Brain microvascular endothelial cell (primary cell): Measurements from ENCODE around the gene LENEP.

ENCODE experiments used
- DNase-seq: peaks from one replicate; pipeline ENCODE4 v3.0.0-alpha.2; 2020
- H3K27ac ChIP-seq: fragments of 250-450 bp; sonication (Bioruptor Pico); 2 replicates; pipeline ENCODE4 v1.5.1; 2020; ENCODE audit warnings: mild to moderate bottlenecking, moderate library complexity
- H3K27me3 ChIP-seq: fragments of 250-450 bp; sonication (Bioruptor Pico); replicated peaks from 2 replicates; pipeline ENCODE4 v1.5.1; 2020; ENCODE audit warnings: mild to moderate bottlenecking
- H3K36me3 ChIP-seq: fragments of 250-450 bp; sonication (Bioruptor Pico); replicated peaks from 2 replicates; pipeline ENCODE4 v1.5.1; 2020; ENCODE audit warnings: mild to moderate bottlenecking
- H3K4me3 ChIP-seq: 2 replicates; pipeline ENCODE4 v1.5.1; 2011; ENCODE audit warnings: low read depth, mild to moderate bottlenecking, control low read depth, low read length, moderate library complexity
- in situ Hi-C: cut with HindIII; loops from 2 replicates; pipeline ENCODE4 v1.10.0; 2017; ENCODE audit warnings: low sequenced_read_pairs, low pct_ligation_motif_present
- TF ChIP-seq, protein P1 (sequence below): IDR thresholded peaks from 2 replicates; pipeline ENCODE4 v1.5.1; 2011; ENCODE audit warnings: low read depth, mild to moderate bottlenecking, moderate library complexity, low read length, control low read depth, inconsistent platforms; ENCODE audit errors: missing control alignments

Gene LENEP

DNA sequence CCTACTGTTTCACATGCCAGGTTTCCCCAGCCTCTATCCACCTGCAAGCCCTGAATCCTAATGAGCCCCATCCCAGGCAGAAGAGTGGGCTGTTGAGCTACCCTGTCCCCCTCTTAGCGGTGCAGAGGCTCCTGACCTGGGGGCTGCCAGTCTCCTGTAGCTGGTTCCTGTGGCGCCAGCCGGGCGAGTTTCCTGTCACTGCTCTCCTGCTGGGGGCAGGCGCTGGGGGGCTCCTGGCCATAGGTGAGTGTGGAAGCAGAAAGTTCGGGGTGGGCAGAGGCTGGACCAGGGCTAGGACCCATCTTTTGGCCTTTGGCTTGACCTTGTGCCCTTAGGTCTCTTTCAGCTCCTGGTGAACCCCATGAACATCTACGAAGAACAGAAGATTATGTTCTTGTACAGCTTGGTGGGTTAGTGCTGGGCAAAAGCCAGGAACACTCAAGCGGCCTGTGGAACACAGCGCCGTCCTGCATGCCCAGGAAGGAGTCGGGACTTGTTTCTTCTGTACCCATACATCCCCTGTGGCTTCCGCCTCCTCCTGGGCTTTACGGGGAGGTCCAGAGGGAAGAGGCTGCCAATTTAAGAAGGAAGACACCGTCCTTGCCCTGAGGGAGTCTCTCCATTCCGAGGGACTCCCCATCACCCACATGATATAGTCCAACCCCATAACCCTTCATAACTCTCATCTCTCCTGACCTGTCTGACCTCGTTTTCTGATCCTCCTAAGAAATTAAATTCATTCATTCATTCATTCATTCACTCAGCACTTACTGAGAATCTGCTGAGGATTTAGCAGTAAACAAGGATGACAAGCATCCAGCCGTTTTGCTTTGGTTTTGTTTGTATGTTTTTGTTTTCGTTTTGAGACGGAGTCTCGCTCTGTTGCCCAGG lies 41.2 kb downstream of the LENEP start:
- TF ChIP-seq, protein P1, sequence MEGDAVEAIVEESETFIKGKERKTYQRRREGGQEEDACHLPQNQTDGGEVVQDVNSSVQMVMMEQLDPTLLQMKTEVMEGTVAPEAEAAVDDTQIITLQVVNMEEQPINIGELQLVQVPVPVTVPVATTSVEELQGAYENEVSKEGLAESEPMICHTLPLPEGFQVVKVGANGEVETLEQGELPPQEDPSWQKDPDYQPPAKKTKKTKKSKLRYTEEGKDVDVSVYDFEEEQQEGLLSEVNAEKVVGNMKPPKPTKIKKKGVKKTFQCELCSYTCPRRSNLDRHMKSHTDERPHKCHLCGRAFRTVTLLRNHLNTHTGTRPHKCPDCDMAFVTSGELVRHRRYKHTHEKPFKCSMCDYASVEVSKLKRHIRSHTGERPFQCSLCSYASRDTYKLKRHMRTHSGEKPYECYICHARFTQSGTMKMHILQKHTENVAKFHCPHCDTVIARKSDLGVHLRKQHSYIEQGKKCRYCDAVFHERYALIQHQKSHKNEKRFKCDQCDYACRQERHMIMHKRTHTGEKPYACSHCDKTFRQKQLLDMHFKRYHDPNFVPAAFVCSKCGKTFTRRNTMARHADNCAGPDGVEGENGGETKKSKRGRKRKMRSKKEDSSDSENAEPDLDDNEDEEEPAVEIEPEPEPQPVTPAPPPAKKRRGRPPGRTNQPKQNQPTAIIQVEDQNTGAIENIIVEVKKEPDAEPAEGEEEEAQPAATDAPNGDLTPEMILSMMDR: no peak
- H3K27me3 ChIP-seq: peaks cover 3% of the 10 kb centered on the region
- H3K27ac ChIP-seq: no peak overlapping the region
- no peaks in the 10 kb centered on the region for H3K36me3 ChIP-seq
- DNase-seq: no peak
- no peak overlapping the region for H3K4me3 ChIP-seq
- in situ Hi-C loops: no loop called here

- DNase-seq: no peak
- TF ChIP-seq, protein P1: no peak
- Histone ChIP-seq H3K36me3 (no peaks in the 10 kb centered on the region), H3K4me3 (no peak overlapping the region), H3K27ac (no peak overlapping the region), H3K27me3 (peaks cover 3% of the 10 kb centered on the region)
- in situ Hi-C loops: no loop called here
These were observed 42.5 kb downstream of the LENEP start for GRCh38 chr1:155035936-155036335.

DNA sequence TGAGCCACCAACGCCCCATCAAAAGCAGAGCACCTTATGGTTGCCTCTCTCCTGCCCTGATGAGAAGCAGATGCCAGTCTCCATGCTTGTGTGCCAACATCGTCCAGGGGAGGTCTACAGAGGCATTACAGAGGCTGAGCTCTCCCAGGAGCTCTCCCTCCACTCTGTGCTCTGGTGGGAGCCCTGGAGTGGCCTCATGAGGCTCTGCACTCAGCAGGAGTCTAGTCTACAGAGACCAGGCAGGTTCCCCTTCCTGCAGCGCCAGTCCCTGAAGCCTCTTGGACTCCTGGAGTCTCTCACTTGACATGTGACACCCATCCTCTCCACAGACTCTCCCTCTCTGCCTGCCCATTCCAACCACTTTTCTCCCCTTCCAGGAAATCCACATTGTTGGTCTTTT lies 43.7 kb downstream of the LENEP start:
- no peak for DNase-seq
- H3K27me3 ChIP-seq: peaks cover 3% of the 10 kb centered on the region
- H3K4me3 ChIP-seq: no peak overlapping the region
- TF ChIP-seq, protein P1: no peak
- H3K36me3 ChIP-seq: no peaks in the 10 kb centered on the region
- in situ Hi-C loops: no loop called here
- H3K27ac ChIP-seq: no peak overlapping the region

DNA sequence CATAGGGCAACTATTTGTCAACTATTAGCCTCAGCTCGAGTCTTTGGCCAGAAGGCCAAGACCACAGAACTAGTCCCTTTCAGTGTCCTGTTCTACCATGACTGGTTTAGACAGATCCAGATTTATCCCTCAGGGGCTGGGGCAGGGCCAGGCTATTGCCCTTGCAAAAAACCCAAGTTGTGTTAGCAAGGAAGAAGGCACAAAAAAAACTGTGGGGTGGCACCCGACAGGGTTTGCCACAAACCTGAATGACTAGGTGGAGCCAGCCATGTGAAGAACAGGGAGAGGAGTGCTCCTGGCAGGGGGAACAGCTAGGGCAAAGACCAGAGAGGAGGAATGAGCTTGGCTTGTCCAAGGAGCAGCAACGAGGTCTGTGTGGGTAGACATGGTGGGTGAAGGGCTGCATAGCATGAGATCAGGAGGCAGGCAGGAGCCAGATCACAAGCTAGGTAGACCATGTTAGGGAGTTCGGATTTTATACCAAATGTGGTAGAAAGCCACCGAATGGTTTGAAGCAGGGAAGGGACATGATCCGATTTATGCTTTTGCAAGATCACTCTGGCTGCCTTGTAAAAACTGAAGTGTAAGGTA lies 44.6 kb downstream of the LENEP start:
- DNase-seq: no peak
- in situ Hi-C loops: no loop called here
- no peaks in the 10 kb centered on the region for H3K36me3 ChIP-seq
- H3K27ac ChIP-seq: no peak overlapping the region
- no peak overlapping the region for H3K4me3 ChIP-seq
- peaks cover 3% of the 10 kb centered on the region for H3K27me3 ChIP-seq
- TF ChIP-seq, protein P1: no peak

GRCh38 chr1:155038602-155039307 lies 45.4 kb downstream of the LENEP start:
- in situ Hi-C loops: no loop called here
- Histone ChIP-seq H3K4me3 (no peak overlapping the region), H3K27ac (no peak overlapping the region), H3K27me3 (peaks cover 3% of the 10 kb centered on the region), H3K36me3 (no peaks in the 10 kb centered on the region)
- TF ChIP-seq, protein P1: no peak
- DNase-seq: no peak
